ENCODE results near the gene CASP8AP2. TPM values are rescaled to one million over a fixed set of nuclear protein-coding genes. Genes with fewer than 3 reads are reported as not detected.
"Not testable (repeated sequence)": the region's sequence is repeated elsewhere in the genome, so short reads cannot be mapped to it uniquely, and the experiment has no call there.

The CASP8AP2 gene
- total and polyA plus RNA-seq, 2 donors (not counting 3 experiments of a cell fraction or from before 2014, with no cell fraction given): 4.7 to 22.0 TPM

- intact Hi-C loops (cut with micrococcal nuclease) (no loop called here), dilution Hi-C loops (cut with MboI; ENCODE audit: extremely low pct_ligation_motif_present, low sequenced_read_pairs) (no loop called here)
- Histone ChIP-seq H3K9me1 (replicated peaks; ENCODE audit: control insufficient read depth, extremely low read depth, insufficient read depth, low read length) (no peaks in the 10 kb centered on the region), H3K4me3 (replicated peaks in 1 of 3; ENCODE audit: insufficient read depth in 1 of 3, low read depth in 1 of 3, low read length in 3 of 3) (no peak overlapping the region), H3K27ac (ENCODE audit: insufficient read depth, low read depth, low read length) (no peak overlapping the region), H3K4me1 (ENCODE audit: control insufficient read depth, extremely low read depth, insufficient read depth, low read length) (no peaks in the 10 kb centered on the region), H4K20me1 (replicated peaks; ENCODE audit: control insufficient read depth, extremely low read depth, insufficient read depth, low read length) (no peaks in the 10 kb centered on the region), H3K79me2 (ENCODE audit: control insufficient read depth, insufficient read depth, low read length) (peaks cover 60% of the 10 kb centered on the region), H3K9me3 (replicated peaks; ENCODE audit: control insufficient read depth, insufficient read depth, low read length) (no peaks in the 10 kb centered on the region), H3K27me3 (ENCODE audit: control insufficient read depth in 2 of 2, insufficient read depth in 2 of 2, low read length in 2 of 2) (no peaks in the 10 kb centered on the region), H3K36me3 (ENCODE audit: control insufficient read depth in 2 of 2, extremely low read depth in 1 of 2, insufficient read depth in 2 of 2, low read length in 2 of 2) (no peaks in the 10 kb centered on the region), H3K4me2 (ENCODE audit: insufficient read depth, low read length) (no peak overlapping the region), H2AFZ (ENCODE audit: low read depth, low read length) (no peak overlapping the region), H3K9ac (replicated peaks; ENCODE audit: extremely low read depth, insufficient read depth, low read length) (no peak overlapping the region)
- DNase-seq (ENCODE audit: low read depth, low spot score) (no peak), FAIRE-seq (no peak)
- ChIA-PET CTCF (interaction anchor here (2.0 to 2.7 kb wide), 2 partner anchors 9 to 15 kb away, joined by 5 to 9 read pairs; no protein-coding TSS in a partner anchor), POLR2A (no interaction called here)
- TF ChIP-seq POLR2AphosphoS5 (IDR thresholded peaks at IDR 0.05; ENCODE audit: insufficient read depth, low read depth, low read length) (no peak), EZH2 (IDR thresholded peaks at IDR 0.05; ENCODE audit: borderline replicate concordance, low read depth, low read length, severe bottlenecking) (no peak), MYC (IDR thresholded peaks at IDR 0.05; ENCODE audit: low read depth, low read length) (no peak), FOS (IDR thresholded peaks at IDR 0.05; ENCODE audit: borderline replicate concordance, insufficient read depth, low read length) (no peak), POLR2A (IDR thresholded peaks at IDR 0.05; ENCODE audit: low read depth, low read length) (no peak), GATA2 (IDR thresholded peaks at IDR 0.05; ENCODE audit: insufficient read depth, insufficient read length, low read depth, low read length) (no peak), JUN (IDR thresholded peaks at IDR 0.05; ENCODE audit: borderline replicate concordance, insufficient read depth, insufficient read length, low read depth) (no peak)
- TF ChIP-seq, protein P1, sequence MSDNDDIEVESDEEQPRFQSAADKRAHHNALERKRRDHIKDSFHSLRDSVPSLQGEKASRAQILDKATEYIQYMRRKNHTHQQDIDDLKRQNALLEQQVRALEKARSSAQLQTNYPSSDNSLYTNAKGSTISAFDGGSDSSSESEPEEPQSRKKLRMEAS (IDR thresholded peaks at IDR 0.05; ENCODE audit: insufficient read depth, insufficient read length): no peak
- TF ChIP-seq, protein P2, sequence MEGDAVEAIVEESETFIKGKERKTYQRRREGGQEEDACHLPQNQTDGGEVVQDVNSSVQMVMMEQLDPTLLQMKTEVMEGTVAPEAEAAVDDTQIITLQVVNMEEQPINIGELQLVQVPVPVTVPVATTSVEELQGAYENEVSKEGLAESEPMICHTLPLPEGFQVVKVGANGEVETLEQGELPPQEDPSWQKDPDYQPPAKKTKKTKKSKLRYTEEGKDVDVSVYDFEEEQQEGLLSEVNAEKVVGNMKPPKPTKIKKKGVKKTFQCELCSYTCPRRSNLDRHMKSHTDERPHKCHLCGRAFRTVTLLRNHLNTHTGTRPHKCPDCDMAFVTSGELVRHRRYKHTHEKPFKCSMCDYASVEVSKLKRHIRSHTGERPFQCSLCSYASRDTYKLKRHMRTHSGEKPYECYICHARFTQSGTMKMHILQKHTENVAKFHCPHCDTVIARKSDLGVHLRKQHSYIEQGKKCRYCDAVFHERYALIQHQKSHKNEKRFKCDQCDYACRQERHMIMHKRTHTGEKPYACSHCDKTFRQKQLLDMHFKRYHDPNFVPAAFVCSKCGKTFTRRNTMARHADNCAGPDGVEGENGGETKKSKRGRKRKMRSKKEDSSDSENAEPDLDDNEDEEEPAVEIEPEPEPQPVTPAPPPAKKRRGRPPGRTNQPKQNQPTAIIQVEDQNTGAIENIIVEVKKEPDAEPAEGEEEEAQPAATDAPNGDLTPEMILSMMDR (IDR thresholded peaks at IDR 0.05; ENCODE audit: extremely low read depth in 1 of 2, insufficient read depth in 1 of 2, low read depth in 1 of 2, low read length in 2 of 2): no peak
- BruUV-seq (replicated peaks): no TSS peak
These were observed 22.1 kb upstream of the CASP8AP2 start for GRCh38 chr6:89807581-89807980.

DNA sequence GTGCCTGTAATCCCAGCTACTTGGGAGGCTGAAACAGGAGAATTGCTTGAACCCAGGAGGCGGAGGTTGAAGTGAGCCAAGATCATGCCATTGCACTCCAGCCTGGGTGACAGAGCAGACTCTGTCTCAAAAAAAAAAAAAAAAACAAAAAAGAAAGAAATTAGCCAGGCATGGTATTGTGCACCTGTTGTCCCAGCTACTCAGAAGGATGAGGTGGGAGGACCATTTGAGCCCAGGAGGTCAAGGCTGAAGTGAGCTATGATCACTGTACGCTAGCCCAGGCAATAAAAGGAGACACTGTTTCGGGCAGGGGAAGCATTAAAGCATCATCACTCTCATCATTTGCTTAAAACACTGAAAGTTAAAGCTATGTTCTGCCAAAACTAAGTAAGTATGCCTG lies 16.3 kb upstream of the CASP8AP2 start:
- H3K4me2 ChIP-seq (ENCODE audit: insufficient read depth, low read length); dilution Hi-C loops (cut with MboI; ENCODE audit: extremely low pct_ligation_motif_present, low sequenced_read_pairs); H3K4me1 ChIP-seq (ENCODE audit: control insufficient read depth, extremely low read depth, insufficient read depth, low read length); H3K9me1 ChIP-seq (replicated peaks; ENCODE audit: control insufficient read depth, extremely low read depth, insufficient read depth, low read length); H4K20me1 ChIP-seq (replicated peaks; ENCODE audit: control insufficient read depth, extremely low read depth, insufficient read depth, low read length); H3K27ac ChIP-seq (ENCODE audit: insufficient read depth, low read depth, low read length); H3K27me3 ChIP-seq (ENCODE audit: control insufficient read depth in 2 of 2, insufficient read depth in 2 of 2, low read length in 2 of 2); H2AFZ ChIP-seq (ENCODE audit: low read depth, low read length); DNase-seq (ENCODE audit: low read depth, low spot score); BruUV-seq (replicated peaks); H3K36me3 ChIP-seq (ENCODE audit: control insufficient read depth in 2 of 2, extremely low read depth in 1 of 2, insufficient read depth in 2 of 2, low read length in 2 of 2); H3K9ac ChIP-seq (replicated peaks; ENCODE audit: extremely low read depth, insufficient read depth, low read length); FAIRE-seq; H3K4me3 ChIP-seq (replicated peaks in 1 of 3; ENCODE audit: insufficient read depth in 1 of 3, low read depth in 1 of 3, low read length in 3 of 3); H3K9me3 ChIP-seq (replicated peaks; ENCODE audit: control insufficient read depth, insufficient read depth, low read length): not testable (repeated sequence)
- ChIA-PET POLR2A (interaction anchor here (0.6 kb wide), 1 partner anchor 467 kb away, joined by 3 read pairs; no protein-coding TSS in a partner anchor), CTCF (interaction anchor here (0.7 to 1.1 kb wide), 2 partner anchors 10 to 14 kb away, joined by 3 read pairs; no protein-coding TSS in a partner anchor)
- intact Hi-C loops (cut with micrococcal nuclease): loop anchor here (10.0 kb wide), 1 partner anchor 379 kb away; the partner anchor contains the start of gene ANKRD6
- peaks cover 79% of the 10 kb centered on the region for H3K79me2 ChIP-seq (ENCODE audit: control insufficient read depth, insufficient read depth, low read length)
